Anterior cingulate cortex (tissue), 58 donors: ENCODE results near the gene SBF2.

ENCODE experiments used
- DNase-seq, 58 donors: peaks; one replicate each; lab custom pipeline; 2025; lab: John Stamatoyannopoulos, UW

Gene SBF2

GRCh38 chr11:9874466-9874865 is 419.6 kb downstream of the SBF2 start:
- no peak for DNase-seq

- DNase-seq, result no peak
Observed at GRCh38 chr11:9868641-9869040, 425.4 kb downstream of the SBF2 start.

- DNase-seq, result no peak
Observed at GRCh38 chr11:9862981-9863380, 431.0 kb downstream of the SBF2 start.

GRCh38 chr11:9861860-9862725 is 431.9 kb downstream of the SBF2 start:
- DNase-seq, result peak in 23 of 58 donors; percentile 1 to 44 (median 7)

GRCh38 chr11:9859554-9860305 is 434.3 kb downstream of the SBF2 start:
- DNase-seq, result no peak

- DNase-seq, result no peak
Observed at GRCh38 chr11:9858822-9859221, 435.2 kb downstream of the SBF2 start.

- no peak for DNase-seq
Observed at GRCh38 chr11:9858218-9858617, 435.8 kb downstream of the SBF2 start.

- DNase-seq, result no peak
Observed at GRCh38 chr11:9855579-9856287, 438.3 kb downstream of the SBF2 start.

- DNase-seq, result peak in 1 of 58 donors; percentile 16
Observed at GRCh38 chr11:9853929-9854552, 440.0 kb downstream of the SBF2 start.

GRCh38 chr11:9852465-9852864 is 441.6 kb downstream of the SBF2 start:
- no peak for DNase-seq

GRCh38 chr11:9851366-9851765 is 442.7 kb downstream of the SBF2 start:
- DNase-seq, result no peak

- DNase-seq, result no peak
Observed at GRCh38 chr11:9850224-9850895, 443.7 kb downstream of the SBF2 start.

GRCh38 chr11:9849389-9849788 is 444.6 kb downstream of the SBF2 start:
- DNase-seq, result no peak

- no peak for DNase-seq
Observed at GRCh38 chr11:9847636-9848035, 446.4 kb downstream of the SBF2 start.

- no peak for DNase-seq
Observed at GRCh38 chr11:9842923-9843322, 451.1 kb downstream of the SBF2 start.

GRCh38 chr11:9840460-9841004 is 453.5 kb downstream of the SBF2 start:
- DNase-seq, result no peak

- DNase-seq, result no peak
Observed at GRCh38 chr11:9839550-9839949, 454.5 kb downstream of the SBF2 start.

GRCh38 chr11:9838961-9839360 is 455.1 kb downstream of the SBF2 start:
- no peak for DNase-seq

GRCh38 chr11:9838229-9838628 is 455.8 kb downstream of the SBF2 start:
- DNase-seq, result no peak

- no peak for DNase-seq
Observed at GRCh38 chr11:9834291-9834690, 459.7 kb downstream of the SBF2 start.
